HL-60/S4 (cell line): ENCODE measurements around the gene GABARAPL2.

Experiments
- in situ Hi-C: fragments of 300-500 bp; cut with MboI; formaldehyde crosslinking; loops from 2 replicates; pipeline ENCODE4 v1.14.3; 2022; ENCODE audit warnings: low sequenced_read_pairs

The GABARAPL2 gene

DNA sequence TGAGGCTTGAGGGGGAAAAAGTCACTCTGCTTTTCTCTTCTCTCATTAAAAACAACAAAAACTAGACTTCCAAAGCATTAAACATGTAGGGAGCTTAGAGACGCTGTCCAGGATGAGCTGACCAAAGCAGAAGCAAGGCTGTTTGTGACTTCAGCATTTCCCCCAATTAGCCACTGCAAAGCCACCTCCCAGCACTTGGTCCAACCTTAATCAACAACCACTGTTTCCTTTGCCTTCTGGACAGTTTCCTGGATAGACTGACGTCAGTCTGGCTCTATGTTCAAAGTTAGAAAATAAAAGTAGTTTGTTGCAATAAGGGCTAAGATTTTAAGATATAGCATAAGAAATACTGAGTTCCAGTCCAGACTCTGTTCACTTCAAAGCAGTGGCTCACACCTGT, 13.2 kb upstream of the GABARAPL2 start:
- in situ Hi-C loops, result no loop called here

DNA sequence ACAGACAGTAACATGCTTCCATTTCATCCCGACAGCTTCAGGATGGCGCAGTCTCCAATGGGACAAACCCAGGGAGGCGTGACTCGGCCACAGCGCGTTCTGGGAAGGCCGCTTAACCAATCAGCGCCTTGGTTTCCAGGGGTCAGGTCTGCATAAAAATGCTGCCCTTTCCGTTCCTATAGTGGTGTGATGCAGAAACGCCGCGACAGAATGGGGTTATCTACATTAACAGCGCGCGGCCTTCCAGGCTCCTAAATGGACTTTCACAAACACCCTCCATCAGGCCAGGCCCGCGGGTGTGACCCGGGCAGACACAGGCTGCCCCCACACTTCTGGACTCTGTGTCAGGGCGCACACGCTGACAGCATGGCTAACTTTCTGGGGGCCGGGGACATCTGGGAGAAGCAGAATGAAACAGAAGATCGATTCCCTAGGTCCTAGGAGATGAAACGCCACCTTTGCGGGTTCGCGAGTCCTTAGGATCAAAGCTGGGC, 10.9 kb upstream of the GABARAPL2 start:
- in situ Hi-C loops, result no loop called here

DNA sequence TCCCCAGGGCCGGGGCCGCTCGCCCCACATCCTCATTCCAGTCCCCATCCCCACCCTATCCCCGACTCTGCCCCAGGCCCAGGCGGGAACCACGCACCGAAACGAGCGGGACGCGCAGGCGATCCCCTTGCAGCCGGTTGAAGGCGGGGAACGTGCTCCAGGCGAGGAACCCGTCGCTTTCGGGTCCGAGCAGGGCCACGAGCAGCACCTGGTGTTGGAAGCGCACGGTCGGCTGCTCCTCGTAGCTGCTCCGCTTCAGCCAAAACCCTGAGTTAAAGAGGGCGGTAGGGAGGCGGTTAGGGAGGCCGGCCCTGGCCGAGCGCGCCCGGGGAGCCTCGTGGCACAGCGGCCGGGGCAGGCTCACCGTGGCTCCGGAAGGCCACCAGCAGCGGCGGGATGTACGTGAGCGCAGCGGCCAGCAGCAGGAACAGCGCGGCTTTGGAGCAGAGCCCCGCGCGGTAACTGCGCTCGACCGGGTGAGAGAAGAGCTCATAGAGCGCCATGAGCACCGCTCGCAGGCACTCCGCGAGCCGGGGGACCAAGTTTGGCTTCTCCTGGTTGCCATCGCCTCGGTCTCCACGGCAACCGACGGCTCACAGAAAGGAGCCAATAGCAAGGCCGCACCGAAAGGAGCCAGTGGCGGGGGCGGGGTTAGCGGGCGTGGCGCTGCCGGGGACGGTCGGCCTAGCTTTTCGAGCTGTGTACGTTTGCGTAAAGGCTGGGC, 10.3 kb upstream of the GABARAPL2 start, which contains the start of gene TMEM231:
TSS of gene TMEM231 (minus strand) at position 546 of the 724 bp plus-strand sequence. CDS start at position 503, 43 bp downstream.
- in situ Hi-C loops, result no loop called here

DNA sequence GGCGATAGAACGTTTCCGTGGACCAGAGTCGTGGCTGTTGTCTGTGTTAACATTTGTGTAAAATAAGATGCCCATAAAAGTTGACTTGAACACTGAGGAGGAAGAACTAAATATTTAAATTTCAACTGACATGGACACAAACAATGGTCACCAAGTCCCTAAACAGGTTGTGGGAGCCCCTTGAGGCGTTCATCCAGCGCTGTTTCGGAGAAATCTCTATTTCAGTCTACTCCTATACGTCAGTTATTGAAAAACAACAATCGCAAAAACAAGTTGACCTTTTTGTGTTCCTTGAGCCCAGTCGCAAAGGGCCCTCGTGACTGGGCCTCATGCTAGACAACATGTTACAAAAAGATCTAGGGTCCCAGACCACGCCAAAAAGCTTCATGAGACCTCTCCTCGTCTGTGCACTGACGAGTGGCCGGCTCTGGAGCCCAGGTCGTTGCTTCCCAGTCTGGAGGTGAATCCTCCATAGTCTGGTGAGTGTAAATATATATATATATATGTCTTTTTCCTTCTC, 9.7 kb upstream of the GABARAPL2 start:
- in situ Hi-C loops, result no loop called here

DNA sequence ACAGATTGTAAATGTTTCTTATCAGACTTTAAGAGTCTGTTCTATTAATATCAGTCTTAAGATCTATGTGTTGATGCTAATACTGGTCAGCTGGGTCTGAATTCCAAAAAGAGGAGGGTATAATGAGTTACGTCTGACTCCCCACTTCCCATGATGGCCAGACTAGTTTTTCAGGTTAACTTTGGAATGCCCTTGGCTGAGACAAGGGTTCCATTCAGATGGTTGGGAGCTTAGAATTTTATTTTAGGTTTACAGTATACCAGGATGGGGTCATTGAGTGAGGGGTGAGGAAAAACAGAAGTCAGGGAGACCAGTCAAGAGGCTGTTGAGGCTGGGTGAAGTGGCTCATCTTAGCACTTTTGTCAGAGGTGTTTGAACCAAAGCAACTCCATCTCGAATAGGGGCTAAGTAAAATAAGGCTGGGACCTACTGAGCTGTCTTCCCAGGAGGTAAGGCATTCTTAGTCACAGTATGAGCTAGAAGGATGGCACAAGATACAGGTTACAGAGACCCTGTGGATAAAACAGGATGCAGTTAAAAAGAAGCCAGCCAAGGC, 7.3 kb upstream of the GABARAPL2 start:
- in situ Hi-C loops, result no loop called here

DNA sequence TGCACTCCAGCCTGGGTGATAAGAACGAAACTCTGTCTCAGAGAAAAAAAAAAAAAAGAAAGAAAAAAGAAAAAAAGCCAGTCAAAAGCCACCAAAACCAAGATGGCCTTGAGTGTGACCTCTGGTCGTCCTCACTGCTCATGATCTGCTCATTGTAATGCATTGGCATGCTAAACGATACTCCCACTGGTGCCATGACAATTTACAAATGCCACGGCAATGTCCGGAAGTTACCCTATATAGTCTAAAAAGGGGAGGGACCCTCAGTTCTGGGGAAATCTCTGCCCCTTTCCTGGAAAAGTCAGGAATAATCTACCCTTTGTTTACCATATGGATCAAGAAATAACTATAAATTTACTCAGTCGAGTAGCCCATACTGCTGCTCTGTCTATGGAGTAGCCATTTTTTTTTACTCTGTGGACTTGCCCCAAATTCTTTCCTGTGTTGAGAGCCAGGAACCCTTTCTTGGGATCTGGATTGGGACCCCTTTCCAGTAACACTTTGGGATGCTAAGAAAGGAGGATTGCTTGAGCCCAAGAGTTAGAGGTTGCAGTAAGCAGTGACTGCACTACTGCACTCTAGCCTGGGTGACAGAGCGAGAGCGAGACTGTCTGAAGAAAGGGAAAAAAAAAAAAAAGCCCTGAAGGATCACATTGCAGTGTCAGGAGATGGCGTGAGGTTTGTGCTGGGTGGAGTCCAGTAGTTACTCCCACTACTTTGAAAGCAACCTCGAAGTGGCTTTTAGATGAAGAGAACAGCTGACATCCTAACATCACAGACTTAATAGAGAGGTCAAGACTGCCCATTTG, 6.4 kb upstream of the GABARAPL2 start:
- in situ Hi-C loops, result no loop called here

DNA sequence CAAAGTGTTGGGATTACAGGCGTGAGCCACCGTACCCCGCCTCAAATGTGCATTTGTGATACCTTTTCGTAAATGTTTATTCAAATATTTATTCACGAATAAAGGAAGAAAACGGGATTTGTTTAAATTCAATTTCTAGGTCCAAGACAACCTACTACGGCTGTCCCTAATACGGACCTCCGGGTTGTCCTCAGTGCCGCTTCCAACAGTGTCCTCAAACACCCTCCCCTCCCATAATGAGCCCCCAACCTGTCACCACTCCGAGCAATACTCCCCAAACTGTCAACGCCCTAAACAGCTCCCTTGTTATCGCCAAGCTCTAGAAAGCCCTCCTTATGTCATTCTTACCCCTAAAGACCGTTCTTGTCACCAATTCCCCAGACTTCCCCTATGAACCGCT, 539 bp upstream of the GABARAPL2 start:
- in situ Hi-C loops, result no loop called here

DNA sequence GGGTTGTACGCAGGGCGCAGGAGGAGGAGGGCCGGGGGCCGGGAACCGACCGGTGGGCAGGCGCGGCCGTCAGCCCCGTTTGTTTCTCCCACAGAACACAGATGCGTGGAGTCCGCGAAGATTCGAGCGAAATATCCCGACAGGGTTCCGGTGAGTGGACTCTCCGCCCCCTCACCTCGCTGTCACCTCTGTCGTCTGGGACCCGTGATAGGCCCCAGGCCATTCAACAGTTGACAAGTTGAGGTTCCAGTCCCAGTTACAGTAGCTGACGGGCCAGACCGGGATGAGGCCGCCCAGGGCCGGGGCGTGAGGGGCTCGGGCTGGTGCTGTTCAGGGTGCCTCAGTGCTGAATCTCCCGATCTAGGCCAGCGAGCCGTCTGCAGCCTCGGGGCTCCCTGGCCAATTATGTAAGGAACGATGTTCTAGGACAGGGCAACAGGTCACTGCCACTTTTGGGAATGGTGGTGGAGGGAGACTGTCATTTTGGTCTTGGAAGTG, 628 bp downstream of the GABARAPL2 start:
- in situ Hi-C loops, result no loop called here

DNA sequence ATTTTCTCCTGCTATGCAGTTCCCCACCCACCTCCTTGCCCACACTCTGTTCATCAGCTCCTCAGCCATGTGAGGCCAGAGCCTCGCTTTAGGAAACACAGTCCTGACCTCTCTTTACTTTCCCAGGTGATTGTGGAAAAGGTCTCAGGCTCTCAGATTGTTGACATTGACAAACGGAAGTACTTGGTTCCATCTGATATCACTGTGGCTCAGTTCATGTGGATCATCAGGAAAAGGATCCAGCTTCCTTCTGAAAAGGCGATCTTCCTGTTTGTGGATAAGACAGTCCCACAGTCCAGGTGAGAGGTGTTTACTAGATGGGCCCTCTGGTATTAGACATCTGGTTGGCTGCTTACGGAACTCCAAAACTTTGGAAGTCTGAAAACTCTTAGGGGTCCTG, 1.7 kb downstream of the GABARAPL2 start:
- in situ Hi-C loops, result no loop called here

DNA sequence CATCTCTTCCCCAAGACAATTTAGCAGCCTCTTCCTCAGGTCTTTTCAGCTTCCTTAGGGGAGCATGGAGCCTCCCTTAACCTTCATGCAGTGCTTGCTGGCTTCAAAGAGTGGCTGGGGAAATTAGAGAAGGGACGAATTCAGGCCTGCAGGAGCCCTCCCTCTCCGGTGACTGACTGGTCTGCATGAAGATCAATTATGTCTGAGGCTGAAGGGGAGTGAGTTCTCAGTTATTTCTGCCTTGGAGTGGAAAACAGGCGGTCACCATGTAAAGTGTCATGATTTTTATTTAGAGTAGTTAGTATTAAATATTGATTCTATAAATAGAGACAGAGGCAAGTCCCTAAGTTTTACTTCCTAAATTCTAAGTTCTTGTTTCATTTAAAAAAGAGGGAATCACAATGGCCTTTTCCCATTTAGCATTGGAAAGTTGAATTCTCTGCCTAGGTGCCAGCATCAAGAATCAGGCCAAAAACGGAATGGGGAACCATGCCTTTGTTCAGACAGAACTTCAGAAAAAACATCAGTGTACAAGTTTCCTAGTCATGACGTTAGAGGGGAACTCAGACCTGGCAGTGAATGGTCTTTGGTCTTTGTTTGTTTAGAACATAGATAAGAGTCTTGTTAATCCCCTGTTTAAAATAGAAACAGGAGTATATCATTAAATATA, 4.4 kb downstream of the GABARAPL2 start:
- in situ Hi-C loops, result no loop called here

DNA sequence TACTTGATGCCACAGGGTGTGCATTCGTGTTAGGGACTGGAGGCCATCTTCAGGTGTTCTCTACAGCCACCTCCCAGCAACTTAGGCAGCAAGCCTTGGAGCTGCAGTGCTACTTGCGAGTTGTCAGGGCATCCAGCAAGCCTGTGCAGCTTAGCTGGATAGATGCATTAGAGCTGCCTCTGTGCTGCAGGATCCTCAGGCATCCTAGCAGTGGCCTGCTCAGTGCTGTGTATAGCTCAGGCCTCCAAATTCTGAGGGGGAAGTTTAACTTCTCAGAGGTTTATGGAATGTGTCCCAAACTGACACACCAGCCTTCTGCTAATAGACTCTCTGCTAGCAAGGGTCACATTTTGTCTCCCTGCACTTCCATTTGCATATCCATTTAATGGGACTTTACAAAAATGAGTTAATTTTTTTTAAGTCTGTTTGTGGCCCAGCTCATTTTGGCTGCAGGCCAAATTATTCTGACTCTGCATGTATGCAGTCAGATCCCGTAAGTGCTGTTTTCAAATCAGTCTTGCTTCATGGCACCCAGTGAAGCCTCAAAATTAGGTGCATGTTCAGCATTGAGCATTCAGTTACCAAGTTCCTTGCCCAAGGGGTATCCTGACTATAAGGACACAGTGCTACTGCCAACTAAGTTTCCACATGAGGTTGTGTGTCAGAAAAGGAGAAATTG, 6.8 kb downstream of the GABARAPL2 start:
- in situ Hi-C loops, result no loop called here

DNA sequence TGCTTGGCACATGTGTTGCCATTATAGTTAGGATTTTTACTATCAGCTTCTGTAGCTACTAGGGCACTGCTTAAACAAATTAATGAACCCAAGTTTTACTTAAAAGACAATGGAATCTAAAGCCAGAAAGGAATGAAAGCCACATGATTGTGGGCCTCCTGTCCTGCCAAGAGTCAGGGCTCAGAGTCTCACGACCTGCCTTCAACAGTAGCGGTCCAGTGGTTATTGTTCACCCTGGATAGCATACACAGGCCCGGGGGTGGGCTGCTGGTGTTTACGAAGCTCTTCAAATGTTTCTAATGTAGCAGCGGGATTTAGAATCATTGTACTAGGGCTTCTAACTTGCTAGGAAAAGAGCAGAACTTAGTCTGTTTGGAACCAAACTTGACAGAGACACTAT, 7.8 kb downstream of the GABARAPL2 start:
- in situ Hi-C loops, result no loop called here

DNA sequence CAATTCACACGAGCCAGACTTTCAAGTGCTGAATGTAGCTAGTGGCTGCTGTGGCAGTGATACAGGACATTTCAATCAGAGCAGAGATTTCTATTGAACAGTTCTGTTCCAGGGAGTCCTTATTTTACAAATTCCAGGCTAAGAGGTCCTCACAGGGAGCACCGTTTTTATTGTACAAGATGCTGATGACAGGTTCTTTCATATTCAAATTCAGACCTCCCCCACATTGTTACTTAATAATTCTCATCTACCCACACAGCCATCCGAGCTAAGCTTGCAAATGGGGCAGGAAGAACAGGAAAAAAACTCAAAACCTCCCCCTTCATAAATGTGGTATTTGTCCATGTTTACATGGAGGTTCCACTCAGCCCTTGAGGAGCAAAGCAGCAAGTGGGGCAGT, 9.8 kb downstream of the GABARAPL2 start:
- in situ Hi-C loops, result no loop called here

DNA sequence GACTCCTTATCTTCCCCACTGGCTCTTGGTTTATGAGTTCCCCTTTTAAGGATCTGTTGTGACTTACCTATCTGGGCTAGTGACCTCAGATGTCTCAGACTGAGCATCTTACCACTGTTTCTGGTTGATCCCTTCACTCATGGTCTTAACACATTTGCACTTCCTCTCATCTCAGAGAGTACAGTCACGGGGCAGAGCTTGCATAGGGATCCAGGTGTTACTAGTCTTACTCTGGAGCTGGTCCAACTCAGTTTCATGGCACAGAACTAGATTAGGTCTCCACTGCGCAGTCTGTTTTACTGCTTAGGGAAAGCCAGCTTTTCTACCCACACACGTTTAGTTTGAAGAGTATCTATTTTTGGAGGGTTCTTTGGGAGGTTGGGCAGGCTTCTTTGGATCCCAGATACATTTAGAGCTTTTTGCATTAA, 10.2 kb downstream of the GABARAPL2 start:
- in situ Hi-C loops, result no loop called here

DNA sequence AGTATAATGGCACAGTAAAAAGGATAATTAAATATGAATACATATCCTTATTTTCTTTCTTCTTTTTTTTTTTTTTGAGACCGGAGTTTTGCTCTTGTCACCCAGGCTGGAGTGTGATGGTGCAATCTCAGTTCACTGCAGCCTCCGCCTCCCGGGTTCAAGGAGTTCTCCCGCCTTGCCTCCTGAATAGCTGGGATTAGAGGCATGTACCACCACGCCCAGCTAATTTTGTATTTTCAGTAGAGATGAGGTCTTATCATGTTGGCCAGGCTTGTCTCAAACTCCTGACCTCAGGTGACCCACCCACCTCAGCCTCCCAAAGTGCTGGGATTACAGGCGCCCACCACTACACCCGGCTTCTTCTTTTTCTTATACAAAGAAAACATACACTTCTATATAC, 12.0 kb downstream of the GABARAPL2 start:
- in situ Hi-C loops, result no loop called here

DNA sequence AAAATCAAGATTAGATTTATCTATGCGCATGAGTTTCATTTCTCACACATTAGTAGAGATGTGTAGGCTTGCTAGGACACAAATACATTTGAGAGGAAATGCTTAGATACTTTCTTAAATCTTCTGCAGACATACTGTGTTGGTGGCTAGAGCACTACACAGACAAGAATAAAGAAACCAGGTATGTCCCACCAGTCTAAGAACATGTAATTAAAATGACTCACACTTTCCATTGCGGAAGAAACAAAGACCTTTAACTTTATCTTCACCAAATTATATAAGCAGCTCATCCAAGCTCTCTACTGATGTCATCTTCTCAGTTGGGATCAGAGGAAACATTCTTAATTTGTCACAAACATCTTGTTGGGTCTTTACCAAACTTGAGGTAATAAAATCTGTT, 12.5 kb downstream of the GABARAPL2 start:
- in situ Hi-C loops, result no loop called here

DNA sequence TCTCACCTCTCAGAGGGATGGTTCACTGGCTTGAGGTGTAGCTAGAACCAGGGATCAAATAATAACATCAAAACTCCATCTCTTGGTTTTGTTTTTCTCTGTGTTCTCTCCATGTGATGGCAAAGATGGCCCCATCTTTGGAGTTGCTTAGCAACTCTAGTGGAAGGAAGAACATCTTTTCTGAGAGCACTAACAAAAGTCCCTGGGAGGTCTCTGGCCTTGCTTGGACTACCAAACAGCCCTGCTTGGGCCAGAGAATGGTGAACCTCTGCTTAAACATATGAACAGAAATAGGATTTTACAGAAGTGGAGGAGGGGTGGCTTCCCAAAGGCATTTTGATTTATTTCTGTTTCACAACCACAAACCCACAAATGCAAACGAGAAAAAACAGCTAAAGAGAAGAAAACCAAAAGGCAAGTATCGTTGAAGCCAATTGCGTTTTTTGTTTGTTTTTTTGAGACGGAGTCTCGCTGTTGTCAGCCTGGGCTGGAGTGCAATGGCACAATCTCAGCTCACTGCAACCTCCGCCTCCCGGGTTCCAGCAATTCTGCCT, 13.2 kb downstream of the GABARAPL2 start:
- in situ Hi-C loops, result no loop called here

DNA sequence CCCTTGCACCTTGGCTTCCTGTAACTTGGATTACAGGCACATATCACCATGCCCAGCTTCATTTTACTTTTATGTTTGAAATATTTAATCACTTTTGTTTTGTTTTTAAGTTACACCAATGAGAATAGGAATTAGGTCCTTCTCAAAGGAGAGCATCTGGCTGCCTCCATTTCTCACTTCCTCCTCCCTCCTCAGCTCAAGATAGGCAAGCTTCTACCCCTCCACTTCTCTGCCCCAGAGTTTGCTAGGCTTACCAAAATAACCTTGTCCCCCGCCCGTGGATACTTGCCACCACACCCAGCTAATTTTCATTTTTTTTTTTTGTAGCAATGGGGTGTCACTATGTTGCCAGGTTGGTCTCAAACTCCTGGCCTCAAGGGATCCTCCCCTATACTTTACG, 17.9 kb downstream of the GABARAPL2 start:
- in situ Hi-C loops, result no loop called here

DNA sequence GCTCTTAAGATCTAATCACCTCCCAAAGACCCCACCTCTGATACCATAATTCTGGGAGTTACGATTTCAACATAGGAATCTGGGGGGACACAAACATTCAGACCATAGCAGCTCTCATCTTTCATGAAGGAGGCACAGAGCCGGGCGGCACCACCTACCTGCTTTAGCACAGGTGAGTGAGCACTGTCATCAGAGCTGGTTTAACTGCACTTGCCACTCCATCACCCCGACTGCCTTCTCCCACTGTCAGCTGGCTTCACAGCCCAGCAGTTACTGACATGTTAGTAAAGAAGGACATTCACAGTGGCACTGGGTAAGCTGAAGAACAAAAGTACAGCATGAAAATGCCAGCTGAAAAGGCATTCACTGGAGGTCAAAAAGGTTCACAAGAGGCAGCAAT, 22.5 kb downstream of the GABARAPL2 start:
- in situ Hi-C loops, result no loop called here

DNA sequence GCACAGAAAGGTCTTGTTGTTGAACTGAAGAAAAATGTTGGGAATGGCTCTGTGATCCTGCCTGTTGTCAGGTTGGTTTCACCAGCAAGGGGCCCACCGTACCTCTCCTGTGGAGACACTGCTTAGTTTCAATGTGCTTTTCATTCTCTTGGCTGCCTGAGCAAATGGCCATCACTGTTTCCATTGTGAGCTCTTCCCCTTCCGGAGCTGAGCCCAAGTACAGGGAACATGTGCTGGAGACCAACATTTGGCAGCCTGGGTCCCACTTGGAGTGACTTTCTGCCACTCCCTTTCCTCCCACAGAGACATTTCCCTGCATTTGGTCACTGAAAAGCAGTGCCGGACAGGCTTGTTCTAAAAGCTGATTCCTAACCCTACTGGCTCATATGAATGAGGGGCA, 23.1 kb downstream of the GABARAPL2 start:
- in situ Hi-C loops, result no loop called here
